ENCODE results near the gene GPI. TPM values are rescaled to one million over a fixed set of nuclear protein-coding genes. Genes with fewer than 3 reads are reported as not detected.
"Not testable (repeated sequence)": the region's sequence is repeated elsewhere in the genome, so short reads cannot be mapped to it uniquely, and the experiment has no call there.

The GPI gene
- total RNA-seq, 2 donors from 2014 or later = 106 to 188 TPM

- no peaks in the 10 kb centered on the region for H3K27me3 ChIP-seq (replicated peaks; ENCODE audit: insufficient read depth)
- peaks cover 0 to 7% of the 10 kb centered on the region in 2 donors for H3K36me3 ChIP-seq
- TF ChIP-seq CTCF (IDR thresholded peaks at IDR 0.05) (no peak), POLR2AphosphoS5 (IDR thresholded peaks at IDR 0.05) (no peak), POLR2A (IDR thresholded peaks at IDR 0.05) (no peak)
- intact Hi-C loops (cut with DNase I) = no loop called here
- no peaks in the 10 kb centered on the region for H3K9me3 ChIP-seq
- no peak for DNase-seq (ENCODE audit: low spot score)
- WGBS = 96% methylated on average over 1 of the region's 1 CpG
- no peaks in the 10 kb centered on the region for H3K4me1 ChIP-seq (replicated peaks)
- no peak overlapping the region for H3K4me3 ChIP-seq
- no peak overlapping the region for H3K27ac ChIP-seq
Measured at GRCh38 chr19:34397853-34398252, 32.9 kb downstream of the GPI start.

- Histone ChIP-seq H3K27ac (no peak overlapping the region), H3K4me3 (no peak overlapping the region), H3K4me1 (replicated peaks) (no peaks in the 10 kb centered on the region), H3K36me3 (peaks cover 0 to 7% of the 10 kb centered on the region in 2 donors), H3K9me3 (no peaks in the 10 kb centered on the region), H3K27me3 (replicated peaks; ENCODE audit: insufficient read depth) (no peaks in the 10 kb centered on the region)
- DNase-seq (ENCODE audit: low spot score) = no peak
- intact Hi-C loops (cut with DNase I) = no loop called here
- 60% methylated on average over 9 of the region's 9 CpGs for WGBS
- TF ChIP-seq POLR2AphosphoS5 (IDR thresholded peaks at IDR 0.05) = no peak
- no peak for TF ChIP-seq POLR2A (IDR thresholded peaks at IDR 0.05)
- TF ChIP-seq CTCF (IDR thresholded peaks at IDR 0.05) = no peak
Measured at GRCh38 chr19:34399886-34400285, 34.9 kb downstream of the GPI start.

- H3K27me3 ChIP-seq (replicated peaks; ENCODE audit: insufficient read depth); H3K27ac ChIP-seq; intact Hi-C loops (cut with DNase I); DNase-seq (ENCODE audit: low spot score); H3K4me1 ChIP-seq (replicated peaks); H3K36me3 ChIP-seq; H3K9me3 ChIP-seq; H3K4me3 ChIP-seq: not testable (repeated sequence)
- 94% methylated on average over 8 of the region's 8 CpGs for whole genome bisulfite sequencing
Measured at GRCh38 chr19:34400844-34401243, 35.8 kb downstream of the GPI start.

- Histone ChIP-seq H3K9me3 (no peaks in the 10 kb centered on the region), H3K4me3 (no peak overlapping the region), H3K4me1 (replicated peaks) (no peaks in the 10 kb centered on the region), H3K36me3 (no peaks in the 10 kb centered on the region), H3K27me3 (replicated peaks; ENCODE audit: insufficient read depth) (no peaks in the 10 kb centered on the region), H3K27ac (no peak overlapping the region)
- intact Hi-C loops (cut with DNase I) = no loop called here
- 58% methylated on average over 8 of the region's 8 CpGs for WGBS
- no peak for DNase-seq (ENCODE audit: low spot score)
- no peak for TF ChIP-seq POLR2AphosphoS5 (IDR thresholded peaks at IDR 0.05)
- TF ChIP-seq POLR2A (IDR thresholded peaks at IDR 0.05) = no peak
- no peak for TF ChIP-seq CTCF (IDR thresholded peaks at IDR 0.05)
Measured at GRCh38 chr19:34402074-34402600, 37.1 kb downstream of the GPI start.

GRCh38 chr19:34403784-34404108 is 38.8 kb downstream of the GPI start:
- WGBS = 29% methylated on average over 6 of the region's 6 CpGs
- H3K27ac ChIP-seq = peak overlapping the region; percentile 47 to 55

More at GRCh38 chr19:34403784-34404108, 38.8 kb downstream of the GPI start:
- Histone ChIP-seq H3K36me3 (no peaks in the 10 kb centered on the region), H3K4me3 (peak overlapping the region; percentile 80 to 84), H3K27me3 (replicated peaks; ENCODE audit: insufficient read depth) (no peaks in the 10 kb centered on the region), H3K4me1 (replicated peaks) (no peaks in the 10 kb centered on the region), H3K9me3 (no peaks in the 10 kb centered on the region)
- TF ChIP-seq CTCF (IDR thresholded peaks at IDR 0.05) (no peak), POLR2AphosphoS5 (IDR thresholded peaks at IDR 0.05) (no peak), POLR2A (IDR thresholded peaks at IDR 0.05) (no peak)
- no peak for DNase-seq (ENCODE audit: low spot score)
- intact Hi-C loops (cut with DNase I) = no loop called here
